ENCODE results near the gene APMAP.
"Not testable (repeated sequence)": the region's sequence is repeated elsewhere in the genome, so short reads cannot be mapped to it uniquely, and the experiment has no call there.

APMAP gene

GRCh38 chr20:24930724-24931688 is 61.5 kb downstream of the APMAP start:
- not testable (repeated sequence) for DNase-seq (ENCODE audit: low spot score)

GRCh38 chr20:24929867-24930723 is 62.5 kb downstream of the APMAP start:
- DNase-seq (ENCODE audit: low spot score) = not testable (repeated sequence)

GRCh38 chr20:24929259-24929658 is 63.3 kb downstream of the APMAP start:
- not testable (repeated sequence) for DNase-seq (ENCODE audit: low spot score)

GRCh38 chr20:24920706-24921105 is 71.8 kb downstream of the APMAP start:
- DNase-seq (ENCODE audit: low spot score) = not testable (repeated sequence)

GRCh38 chr20:24919665-24920064 is 72.9 kb downstream of the APMAP start:
- DNase-seq (ENCODE audit: low spot score) = not testable (repeated sequence)

- no peak for DNase-seq (ENCODE audit: low spot score)
Measured at GRCh38 chr20:24918579-24919566, 73.7 kb downstream of the APMAP start.

GRCh38 chr20:24917797-24918578 is 74.6 kb downstream of the APMAP start:
- DNase-seq (ENCODE audit: low spot score) = peak; percentile 91

- no peak for DNase-seq (ENCODE audit: low spot score)
Measured at GRCh38 chr20:24917056-24917455, 75.5 kb downstream of the APMAP start.

GRCh38 chr20:24916412-24916811 is 76.1 kb downstream of the APMAP start:
- no peak for DNase-seq (ENCODE audit: low spot score)

GRCh38 chr20:24915892-24916291 is 76.7 kb downstream of the APMAP start:
- no peak for DNase-seq (ENCODE audit: low spot score)

GRCh38 chr20:24915440-24915839 is 77.1 kb downstream of the APMAP start:
- DNase-seq (ENCODE audit: low spot score) = no peak

GRCh38 chr20:24914388-24915241 is 77.9 kb downstream of the APMAP start:
- DNase-seq (ENCODE audit: low spot score) = no peak

- no peak for DNase-seq (ENCODE audit: low spot score)
Measured at GRCh38 chr20:24913076-24913628, 79.4 kb downstream of the APMAP start.

All from AG20443 (cell line).